ENCODE data around the gene NLRP9.
"Not testable (repeated sequence)": the region's sequence is repeated elsewhere in the genome, so short reads cannot be mapped to it uniquely, and the experiment has no call there.

The NLRP9 gene

DNA sequence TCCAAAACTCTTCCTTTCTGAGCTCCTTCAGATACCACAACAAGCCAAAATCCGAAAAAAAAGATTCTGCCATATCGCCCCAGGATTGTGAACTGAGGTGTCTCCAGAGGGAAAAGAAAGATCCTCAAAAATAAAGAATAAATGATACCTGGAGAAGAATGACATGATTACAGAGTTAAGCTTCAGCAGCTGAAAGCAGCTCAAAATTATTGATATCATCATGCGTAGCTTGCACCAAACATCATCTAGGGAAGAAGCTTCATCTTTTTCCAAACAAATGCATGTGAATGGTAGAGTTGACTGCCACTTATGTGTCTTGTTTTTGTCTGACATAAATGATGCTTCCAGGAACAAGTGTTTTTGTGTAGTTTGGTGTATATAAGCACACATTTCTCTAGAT is at the start of gene NLRP9:
TSS of gene NLRP9 (minus strand) at position 101 of the 400 bp plus-strand sequence. CDS start at position 73, 28 bp downstream.
- DNase-seq (ENCODE audit: low read depth in 2 of 2): no peak

DNA sequence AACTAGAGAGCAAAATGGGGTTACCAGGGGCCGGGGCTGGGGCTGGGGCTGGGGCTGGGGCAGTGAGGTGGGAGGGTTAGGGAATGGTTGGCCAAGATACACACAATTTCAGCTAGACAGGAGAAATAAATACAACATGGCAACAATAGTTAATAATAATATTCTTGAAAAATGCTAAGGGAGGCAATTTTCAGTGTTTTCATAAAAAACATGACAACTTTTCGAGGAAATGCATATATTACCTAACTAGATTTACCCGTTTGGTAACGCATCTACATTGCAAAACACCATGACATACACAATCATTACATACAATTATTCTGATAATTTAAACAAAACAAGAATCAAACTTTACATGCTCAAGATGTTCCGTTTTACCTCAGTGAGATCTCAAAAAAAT is 42.9 kb upstream of the NLRP9 start:
- no peak for DNase-seq (ENCODE audit: low read depth in 2 of 2)

DNA sequence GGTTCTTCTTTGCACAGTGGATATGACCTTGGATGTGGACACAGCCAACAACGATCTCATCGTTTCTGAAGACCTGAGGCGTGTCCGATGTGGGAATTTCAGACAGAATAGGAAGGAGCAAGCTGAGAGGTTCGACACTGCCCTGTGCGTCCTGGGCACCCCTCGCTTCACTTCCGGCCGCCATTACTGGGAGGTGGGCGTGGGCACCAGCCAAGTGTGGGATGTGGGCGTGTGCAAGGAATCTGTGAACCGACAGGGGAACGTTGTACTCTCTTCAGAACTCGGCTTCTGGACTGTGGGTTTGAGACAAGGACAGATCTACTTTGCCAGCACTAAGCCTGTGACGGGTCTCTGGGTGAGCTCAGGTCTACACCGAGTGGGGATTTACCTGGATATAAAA is 40.1 kb upstream of the NLRP9 start:
- no peak for DNase-seq (ENCODE audit: low read depth in 2 of 2)

DNA sequence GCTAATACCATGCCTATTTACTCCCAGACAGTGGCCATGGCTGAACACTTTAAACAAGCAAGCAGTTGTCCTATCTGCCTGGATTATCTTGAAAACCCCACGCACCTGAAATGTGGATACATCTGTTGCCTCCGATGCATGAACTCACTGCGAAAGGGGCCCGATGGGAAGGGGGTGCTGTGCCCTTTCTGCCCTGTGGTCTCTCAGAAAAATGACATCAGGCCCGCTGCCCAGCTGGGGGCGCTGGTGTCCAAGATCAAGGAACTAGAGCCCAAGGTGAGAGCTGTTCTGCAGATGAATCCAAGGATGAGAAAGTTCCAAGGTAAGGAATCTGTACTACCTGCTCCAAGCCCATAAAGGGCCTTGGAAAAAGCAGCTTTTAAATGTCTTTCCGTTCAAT is 39.3 kb upstream of the NLRP9 start:
- DNase-seq (ENCODE audit: low read depth in 2 of 2): no peak

DNA sequence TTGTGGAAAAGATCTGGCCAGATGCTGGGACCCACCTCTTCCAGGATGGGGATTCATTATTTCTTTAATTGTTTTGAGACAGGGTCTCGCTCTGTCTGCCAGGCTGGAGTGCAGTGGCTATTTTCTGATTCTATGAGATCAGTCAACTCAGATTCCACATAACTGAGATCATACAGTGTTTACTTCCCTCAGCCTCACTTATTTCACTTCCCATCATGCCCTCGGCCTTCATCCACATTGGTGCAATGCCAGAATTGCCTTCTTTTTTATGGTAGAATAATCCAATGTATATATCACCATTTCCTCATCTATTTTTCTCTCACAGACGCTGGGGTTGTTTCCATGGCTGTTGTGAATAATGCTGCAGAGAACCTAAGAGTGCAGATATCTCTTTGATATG is 31.4 kb upstream of the NLRP9 start:
- DNase-seq (ENCODE audit: low read depth in 2 of 2): not testable (repeated sequence)

DNA sequence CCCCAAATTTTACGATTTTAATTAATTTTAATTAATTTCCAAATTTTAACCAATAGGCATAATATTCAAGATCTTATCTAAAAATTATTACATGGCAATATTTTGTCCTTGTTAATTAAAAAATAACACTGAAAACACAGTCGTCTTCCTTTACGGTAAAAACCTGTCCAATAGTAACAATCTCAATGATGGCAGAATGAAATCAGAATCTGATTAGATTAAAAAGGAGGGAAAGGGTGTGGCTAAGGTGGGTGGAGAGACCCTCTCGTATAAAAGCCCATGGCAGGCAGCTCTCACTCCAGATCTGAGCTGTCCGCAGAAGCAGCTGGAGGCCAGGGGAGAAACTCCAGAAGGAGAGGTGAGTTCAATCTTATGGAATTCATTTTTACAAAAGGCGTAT is 30.6 kb upstream of the NLRP9 start, which contains the start of gene RFPL4AL1:
TSS of gene RFPL4AL1 (plus strand) at position 301 of the 400 bp plus-strand sequence. CDS start 2,687 bp downstream, outside the sequence.
- not testable (repeated sequence) for DNase-seq (ENCODE audit: low read depth in 2 of 2)

DNA sequence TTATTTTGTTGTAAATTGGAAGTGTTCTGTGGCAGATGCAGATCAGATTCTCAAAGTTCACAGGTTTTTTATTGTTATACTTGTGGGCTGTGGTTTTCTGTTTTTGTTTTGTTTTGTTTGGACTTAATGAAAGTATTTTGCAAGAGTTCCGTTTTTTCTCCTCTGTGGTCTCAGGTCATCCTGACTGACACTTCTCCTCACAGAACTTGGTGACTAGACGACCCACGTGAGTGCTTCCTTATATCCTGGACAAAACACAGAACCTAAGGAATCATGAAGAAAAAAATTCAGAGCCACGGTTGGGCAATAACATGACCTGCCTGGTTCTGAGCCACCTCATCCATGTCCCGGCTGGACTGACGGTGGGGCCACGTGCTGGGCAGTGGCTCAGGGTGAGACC is 28.3 kb upstream of the NLRP9 start:
- DNase-seq (ENCODE audit: low read depth in 2 of 2): no peak

DNA sequence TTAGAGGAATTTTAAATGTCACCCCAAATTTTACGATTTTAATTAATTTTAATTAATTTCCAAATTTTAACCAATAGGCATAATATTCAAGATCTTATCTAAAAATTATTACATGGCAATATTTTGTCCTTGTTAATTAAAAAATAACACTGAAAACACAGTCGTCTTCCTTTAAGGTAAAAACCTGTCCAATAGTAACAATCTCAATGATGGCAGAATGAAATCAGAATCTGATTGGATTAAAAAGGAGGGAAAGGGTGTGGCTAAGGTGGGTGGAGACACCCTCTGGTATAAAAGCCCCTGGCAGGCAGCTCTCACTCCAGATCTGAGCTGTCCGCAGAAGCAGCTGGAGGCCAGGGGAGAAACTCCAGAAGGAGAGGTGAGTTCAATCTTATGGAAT is 20.6 kb upstream of the NLRP9 start, which contains the start of gene RFPL4A:
TSS of gene RFPL4A (plus strand) at position 301 of the 400 bp plus-strand sequence. CDS start 2,704 bp downstream, outside the sequence.
- not testable (repeated sequence) for DNase-seq (ENCODE audit: low read depth in 2 of 2)

DNA sequence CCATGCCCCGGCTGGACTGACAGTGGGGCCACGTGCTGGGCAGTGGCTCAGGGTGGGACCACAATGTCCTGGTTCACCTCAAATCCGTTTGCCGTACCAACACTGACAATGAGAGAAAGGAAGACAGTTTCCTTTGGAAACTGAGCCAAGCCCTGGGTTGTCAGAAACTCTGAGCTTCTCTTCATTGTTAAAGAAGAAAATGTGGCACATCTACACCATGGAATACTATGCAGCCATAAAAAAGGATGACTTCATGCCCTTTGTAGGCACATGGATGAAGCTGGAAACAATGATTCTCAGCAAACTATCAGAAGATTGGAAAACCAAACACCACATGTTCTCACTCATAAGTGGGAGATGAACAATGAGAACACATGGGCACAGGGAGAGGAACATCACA is 18.6 kb upstream of the NLRP9 start:
- not testable (repeated sequence) for DNase-seq (ENCODE audit: low read depth in 2 of 2)

DNA sequence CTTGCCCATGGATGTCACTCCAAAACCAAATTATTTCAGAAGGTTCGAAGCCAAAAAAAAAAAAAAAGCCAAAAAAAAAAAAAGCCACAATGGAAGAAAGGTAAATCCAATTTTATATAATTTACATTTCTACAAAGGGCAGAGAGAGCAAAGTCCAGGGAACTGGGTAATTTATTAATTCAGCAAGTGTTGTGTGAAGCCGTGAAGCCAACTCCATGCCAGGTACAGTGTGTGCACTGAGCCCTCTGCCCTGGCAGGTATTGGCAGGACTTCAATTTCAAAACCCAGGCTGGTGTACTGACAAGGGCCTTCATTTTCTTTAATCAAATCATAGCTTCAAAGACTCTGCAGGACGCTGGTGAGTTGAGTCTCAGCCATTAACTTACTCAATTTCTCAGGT is 15.2 kb upstream of the NLRP9 start:
- DNase-seq (ENCODE audit: low read depth in 2 of 2): no peak

DNA sequence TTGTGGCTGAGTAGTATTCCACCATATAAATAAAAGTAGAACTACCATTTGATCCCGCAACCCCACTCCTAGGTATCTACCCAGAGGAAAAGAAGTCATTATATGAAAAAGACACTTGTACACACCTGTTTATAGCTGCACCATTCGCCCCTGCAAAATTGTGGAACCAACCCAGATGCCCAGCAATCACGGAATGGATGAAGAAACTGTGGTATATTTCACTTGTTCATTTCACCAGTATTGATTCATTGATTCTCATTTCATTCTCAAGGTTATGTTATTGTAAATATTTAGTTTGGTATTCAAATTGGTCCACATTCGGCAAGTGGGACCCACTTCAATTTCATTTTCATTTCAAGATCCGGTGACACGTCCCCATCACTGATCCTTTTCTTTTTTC is 12.5 kb upstream of the NLRP9 start:
- no peak for DNase-seq (ENCODE audit: low read depth in 2 of 2)

DNA sequence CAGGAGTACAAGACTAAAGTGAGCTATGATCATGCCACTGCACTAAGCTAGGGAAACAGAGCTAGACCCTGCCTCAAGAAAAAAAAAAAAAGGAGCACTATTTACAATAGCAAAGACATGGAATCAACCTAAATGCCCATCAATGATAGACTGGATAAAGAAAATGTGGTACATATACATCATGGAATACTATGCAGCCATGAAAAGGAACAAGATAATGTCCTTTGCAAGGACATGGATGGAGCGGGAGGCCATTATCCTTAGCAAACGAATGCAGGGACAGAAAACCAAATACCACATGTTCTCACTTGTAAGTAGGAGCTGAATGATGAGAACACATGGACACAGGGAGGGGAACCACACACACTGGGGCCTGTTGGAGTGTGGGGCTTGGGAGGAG is 7.8 kb downstream of the NLRP9 start:
- not testable (repeated sequence) for DNase-seq (ENCODE audit: low read depth in 2 of 2)

DNA sequence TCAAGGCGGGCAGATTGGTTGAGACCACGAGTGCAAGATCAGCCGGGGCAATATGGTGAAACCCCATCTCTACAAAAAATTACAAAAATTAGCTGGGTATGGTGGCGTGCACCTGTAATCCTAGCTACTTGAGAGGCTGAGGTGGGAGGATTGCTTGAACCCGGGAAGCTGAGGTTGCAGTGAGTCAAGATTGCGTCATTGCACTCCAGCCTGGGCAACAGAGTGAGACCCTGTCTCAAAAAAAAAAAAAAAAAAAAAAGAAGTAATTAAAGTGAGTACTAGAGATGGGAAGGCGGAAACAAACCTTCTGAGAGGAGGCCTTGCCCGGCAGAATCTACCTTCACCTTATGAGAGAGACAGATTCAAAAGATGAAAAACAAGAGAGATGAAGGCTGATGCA is 14.7 kb downstream of the NLRP9 start:
- DNase-seq (ENCODE audit: low read depth in 2 of 2): no peak

DNA sequence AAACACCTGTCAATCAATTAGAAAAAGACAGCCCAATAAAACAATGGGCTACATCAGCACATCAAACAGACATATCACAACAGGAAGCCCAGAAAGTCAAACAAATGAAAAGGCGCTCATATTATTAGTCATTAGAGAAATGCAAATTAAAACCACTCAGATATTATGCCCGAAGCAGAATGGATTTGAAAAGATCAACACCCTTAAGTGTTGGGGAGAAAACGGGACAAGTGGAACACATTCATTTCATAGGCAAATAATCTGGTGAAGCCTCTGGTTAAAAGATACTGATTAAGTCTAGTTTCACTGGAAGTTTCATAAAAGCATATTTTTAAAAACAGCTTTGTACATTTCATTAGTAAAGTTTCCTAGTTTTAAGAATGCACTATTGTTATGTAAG is 17.4 kb downstream of the NLRP9 start:
- DNase-seq (ENCODE audit: low read depth in 2 of 2): no peak

DNA sequence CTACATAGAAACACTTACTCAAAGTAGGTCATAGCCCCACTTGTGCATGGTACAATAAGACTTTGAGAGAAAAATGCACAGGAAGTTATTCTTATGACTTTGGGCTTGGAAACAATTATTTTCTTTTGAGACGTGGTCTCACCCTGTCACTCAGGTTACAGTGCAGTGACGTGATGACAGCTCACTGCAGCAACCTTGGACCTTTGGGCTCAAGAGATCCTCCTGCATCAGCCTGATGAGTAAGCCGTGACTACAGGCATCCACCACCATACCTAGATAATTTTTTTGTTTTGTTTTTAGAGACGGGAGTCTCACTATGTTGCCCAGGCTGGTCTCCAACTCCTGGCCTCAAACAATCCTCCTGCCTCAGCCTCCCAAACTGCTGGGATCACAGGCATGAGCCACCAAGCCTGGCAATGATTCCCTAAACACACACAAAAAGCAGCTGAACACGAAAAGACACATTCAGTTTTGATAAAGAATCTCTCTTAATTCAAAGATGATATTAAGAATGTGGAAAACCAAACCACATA is 17.9 kb downstream of the NLRP9 start:
- no peak for DNase-seq (ENCODE audit: low read depth in 2 of 2)

DNA sequence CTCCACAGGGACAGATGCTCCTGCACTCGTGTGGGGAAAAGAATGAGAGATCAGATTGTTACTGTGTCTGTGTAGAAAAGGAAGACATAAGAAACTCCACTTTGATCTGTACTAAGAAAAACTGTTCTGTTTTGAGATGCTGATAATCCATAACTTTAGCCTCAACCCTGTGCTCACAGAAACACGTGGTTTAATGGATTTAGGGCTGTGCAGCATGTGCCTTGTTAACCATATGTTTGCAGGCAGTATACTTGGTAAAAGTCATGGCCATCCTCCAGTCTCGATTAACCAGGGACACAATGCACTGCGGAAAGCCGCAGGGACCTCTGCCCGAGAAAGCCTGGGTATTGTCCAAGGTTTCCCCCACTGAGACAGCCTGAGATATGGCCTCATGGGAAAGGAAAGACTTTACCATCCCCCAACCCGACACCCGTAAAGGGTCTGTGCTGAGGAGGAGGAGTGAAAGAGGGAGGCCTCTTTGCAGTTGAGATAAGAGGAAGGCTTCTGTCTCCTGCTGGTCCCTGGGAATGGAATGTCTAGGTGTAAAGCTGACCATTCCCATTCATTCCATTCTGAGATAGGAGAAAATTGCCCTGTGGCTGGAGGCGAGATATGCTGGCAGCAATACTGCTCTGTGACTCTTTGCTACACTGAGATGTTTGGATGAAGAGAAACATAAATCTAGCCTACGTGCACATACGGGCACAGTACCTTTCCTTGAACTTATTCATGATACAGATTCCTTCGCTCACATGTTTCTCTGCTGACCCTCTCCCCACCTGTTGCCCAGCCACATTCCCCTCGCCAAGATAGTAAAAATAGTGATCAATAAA is 20.1 kb downstream of the NLRP9 start:
- DNase-seq (ENCODE audit: low read depth in 2 of 2): not testable (repeated sequence)

DNA sequence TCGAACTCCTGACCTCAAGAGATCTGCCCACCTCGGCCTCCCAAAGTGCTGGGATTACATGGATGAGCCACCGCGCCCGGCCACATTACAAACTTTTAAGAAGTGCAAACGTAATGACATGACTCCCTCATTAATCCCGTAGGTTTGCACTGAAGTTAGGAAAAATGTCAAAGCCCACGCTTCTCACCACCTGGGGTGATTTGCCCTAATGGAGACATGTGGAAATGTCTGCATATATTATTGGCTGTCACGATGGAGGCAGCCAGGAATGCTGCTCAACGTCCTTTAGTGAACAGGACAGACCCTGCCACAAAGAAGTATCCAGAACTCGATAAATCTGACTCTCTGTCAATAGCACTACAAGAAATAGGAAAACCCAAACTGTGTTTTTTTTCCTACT is 21.0 kb downstream of the NLRP9 start:
- no peak for DNase-seq (ENCODE audit: low read depth in 2 of 2)

DNA sequence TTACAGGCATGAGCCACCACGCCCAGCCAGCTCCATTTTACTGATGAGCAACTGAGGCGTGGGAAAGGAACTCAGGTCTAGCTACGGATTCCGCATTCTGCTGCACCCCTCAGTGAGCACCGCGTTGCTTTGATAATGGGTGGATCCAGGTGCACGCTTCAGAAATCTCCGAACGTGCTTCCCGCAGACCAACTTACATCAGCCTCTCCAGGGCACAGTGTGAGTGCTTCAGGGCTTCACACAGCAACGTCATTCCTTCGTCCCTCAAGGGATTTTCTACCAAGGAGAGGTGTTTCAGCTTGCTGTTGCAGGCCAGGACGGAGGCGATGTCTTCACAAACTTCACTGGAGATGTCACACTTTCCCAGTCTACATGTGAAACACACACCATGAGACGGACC is 21.7 kb downstream of the NLRP9 start:
- DNase-seq (ENCODE audit: low read depth in 2 of 2): no peak

DNA sequence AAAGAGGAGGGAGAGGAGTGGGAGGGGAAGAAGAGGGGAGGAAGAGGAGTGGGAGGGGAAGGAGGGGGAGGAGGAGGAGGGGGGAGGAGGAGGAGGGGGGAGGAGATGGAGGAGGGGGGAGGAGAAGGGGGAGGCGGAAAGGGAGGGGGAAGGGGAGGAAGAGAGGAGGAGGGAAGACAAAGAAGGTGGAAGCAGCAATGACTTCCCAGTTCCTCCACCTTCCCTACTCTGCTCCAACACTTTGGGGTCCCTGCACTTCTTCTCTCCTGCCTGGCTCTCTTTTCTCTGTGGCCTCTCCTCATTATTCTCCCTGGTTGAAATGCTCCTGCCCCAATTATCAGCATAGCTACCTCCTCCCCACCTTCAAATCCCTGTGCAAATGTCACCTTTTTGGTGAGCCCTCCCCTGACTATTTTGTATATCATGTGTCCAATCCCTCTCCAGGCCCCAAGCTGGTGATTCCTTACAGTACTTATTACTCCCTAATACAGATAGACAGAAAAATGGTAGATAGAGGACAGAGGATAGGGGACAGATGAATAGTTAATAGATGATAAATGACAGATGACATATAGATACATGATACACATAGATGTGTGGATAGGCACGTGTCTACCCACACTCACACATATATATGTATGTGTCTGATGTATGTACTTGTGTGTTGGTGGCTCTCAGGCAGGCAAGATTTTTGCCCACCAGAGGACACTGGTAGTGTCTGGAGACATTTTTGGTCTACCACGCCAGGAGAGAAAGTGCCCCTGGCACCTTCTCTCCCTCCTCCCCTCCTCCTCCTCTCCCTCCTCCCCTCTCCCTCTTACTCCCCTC is 25.2 kb downstream of the NLRP9 start:
- no peak for DNase-seq (ENCODE audit: low read depth in 2 of 2)

DNA sequence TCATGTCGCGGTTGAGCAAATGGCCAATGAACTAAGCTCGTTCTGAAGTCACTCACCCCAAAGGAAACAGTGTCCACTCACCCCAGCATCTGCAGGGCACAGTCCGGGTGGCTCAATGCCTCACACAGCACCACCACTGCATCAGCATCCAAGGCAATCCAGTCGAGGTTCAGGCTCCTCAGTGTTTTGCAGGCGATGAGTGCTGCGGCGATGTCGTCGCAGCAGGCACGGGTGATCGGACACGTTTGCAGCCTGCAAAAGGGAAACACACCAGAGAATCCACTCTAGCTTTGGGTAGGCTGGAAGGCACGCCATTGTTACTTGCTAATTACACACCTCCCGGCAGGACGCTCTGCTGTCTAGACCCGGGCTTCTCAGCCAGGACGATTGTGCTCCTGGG is 26.5 kb downstream of the NLRP9 start:
- no peak for DNase-seq (ENCODE audit: low read depth in 2 of 2)

DNA sequence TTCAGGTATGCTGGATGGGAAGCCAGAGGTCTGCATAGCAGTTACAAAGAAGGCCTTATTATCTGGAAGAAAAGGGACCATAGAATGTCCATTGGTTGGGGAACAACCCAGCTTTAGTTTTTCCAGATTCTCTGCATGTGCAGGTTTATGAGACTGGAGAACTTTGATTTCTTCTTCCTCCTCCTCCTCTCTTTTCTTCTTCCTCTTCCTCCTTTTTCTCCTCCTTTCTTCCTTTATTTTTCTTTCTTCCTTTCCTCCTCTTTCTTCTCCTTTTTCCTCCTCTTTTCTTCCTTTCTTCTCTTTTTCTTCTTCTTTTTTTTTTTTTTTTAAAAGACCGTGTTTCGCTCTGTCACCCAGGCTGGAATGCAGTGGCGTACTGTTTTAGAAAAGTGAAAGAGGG is 32.2 kb downstream of the NLRP9 start:
- no peak for DNase-seq (ENCODE audit: low read depth in 2 of 2)

DNA sequence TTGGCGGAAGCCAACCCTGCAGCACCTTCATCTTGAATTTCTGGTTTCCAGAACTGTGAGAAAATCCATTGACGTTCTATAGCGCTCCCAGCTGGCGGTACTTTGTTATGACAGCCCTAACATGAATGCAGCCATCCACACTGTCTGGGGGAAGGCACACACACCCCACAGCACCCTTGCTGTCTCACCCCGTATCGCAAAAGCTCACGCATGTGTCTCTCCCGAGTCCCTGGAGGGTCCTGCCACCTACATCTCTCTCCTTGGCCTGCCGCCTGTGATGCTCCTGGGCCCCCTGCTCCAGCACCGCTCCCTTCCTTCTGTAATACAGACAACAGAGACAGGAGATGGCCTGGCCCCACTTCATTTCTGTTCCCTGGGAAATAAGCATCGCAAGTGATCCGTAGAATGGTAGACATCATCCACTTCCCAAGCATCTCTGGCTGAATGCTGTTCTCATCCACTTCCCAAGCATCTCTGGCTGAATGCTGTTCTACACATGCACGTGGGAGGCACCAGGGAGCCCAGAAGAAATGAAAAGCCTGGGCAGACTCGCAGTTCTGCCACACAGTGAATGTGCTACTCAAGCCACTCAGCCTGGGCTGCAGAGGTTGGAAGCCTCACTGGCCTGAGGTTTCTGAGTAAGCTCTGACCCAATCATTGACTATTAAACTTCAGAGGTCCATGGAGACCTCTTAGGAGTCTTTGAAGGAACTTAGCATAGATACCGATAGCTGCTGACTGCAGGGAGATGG is 33.5 kb downstream of the NLRP9 start:
- DNase-seq (ENCODE audit: low read depth in 2 of 2): no peak

Measured in activated CD4-positive, alpha-beta T cell treated with anti-CD3 and anti-CD28 coated beads for 24 hours (primary cell).